Upper lobe of left lung (tissue), 4 donors: ENCODE data around the gene PRKN.

Experiments
- POLR2A ChIP-seq, 4 donors: fragments of 450-650 bp; IDR thresholded peaks; one replicate each; pipeline ENCODE4 v1.5.1; 2016 to 2017; ENCODE audit warnings: antibody characterized with exemption in 4 of 4, mild to moderate bottlenecking in 2 of 4
- TF ChIP-seq, protein P1 (sequence below), 6 experiments: fragments of 450-650 bp in 4 of 6; fragments of 200-600 bp in 2 of 6; sonication (generic) in 2 of 6; IDR thresholded peaks; one replicate each; pipeline ENCODE4 v1.5.1; 2016 to 2019; ENCODE audit warnings: antibody characterized with exemption in 6 of 6

DNA sequence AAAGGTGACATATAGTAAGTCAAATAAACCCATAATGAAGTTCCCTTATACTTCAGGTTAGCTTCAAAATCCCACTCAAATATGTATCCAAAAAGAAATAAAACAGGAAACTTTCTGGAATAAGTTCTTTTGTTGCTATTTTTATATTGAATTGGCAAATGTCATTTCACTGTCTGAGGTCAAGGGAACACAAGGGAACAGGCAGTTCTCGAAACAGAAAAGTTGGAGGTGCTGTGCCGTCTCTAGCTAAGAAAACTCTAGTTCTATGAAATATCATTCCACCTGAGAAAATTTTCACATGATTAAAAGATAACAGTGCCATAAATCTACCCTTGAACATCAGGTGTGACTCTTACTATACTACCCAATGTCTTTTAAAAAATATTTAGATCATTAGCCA, 358.5 kb downstream of the PRKN start:
- TF ChIP-seq, protein P1, sequence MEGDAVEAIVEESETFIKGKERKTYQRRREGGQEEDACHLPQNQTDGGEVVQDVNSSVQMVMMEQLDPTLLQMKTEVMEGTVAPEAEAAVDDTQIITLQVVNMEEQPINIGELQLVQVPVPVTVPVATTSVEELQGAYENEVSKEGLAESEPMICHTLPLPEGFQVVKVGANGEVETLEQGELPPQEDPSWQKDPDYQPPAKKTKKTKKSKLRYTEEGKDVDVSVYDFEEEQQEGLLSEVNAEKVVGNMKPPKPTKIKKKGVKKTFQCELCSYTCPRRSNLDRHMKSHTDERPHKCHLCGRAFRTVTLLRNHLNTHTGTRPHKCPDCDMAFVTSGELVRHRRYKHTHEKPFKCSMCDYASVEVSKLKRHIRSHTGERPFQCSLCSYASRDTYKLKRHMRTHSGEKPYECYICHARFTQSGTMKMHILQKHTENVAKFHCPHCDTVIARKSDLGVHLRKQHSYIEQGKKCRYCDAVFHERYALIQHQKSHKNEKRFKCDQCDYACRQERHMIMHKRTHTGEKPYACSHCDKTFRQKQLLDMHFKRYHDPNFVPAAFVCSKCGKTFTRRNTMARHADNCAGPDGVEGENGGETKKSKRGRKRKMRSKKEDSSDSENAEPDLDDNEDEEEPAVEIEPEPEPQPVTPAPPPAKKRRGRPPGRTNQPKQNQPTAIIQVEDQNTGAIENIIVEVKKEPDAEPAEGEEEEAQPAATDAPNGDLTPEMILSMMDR (IDR thresholded peaks at IDR 0.05): no peak
- no peak for TF ChIP-seq POLR2A (IDR thresholded peaks at IDR 0.05)
